Mesenchymal stem cell (in vitro differentiated cells and primary cell): ENCODE measurements around the gene CLIP1.
A peak's percentile ranks its signal among the peaks of the same experiment; 100 is the strongest.

ENCODE experiments used
- DNase-seq: peaks from one replicate; pipeline ENCODE4 v3.0.0-alpha.2; 2013
- H2AFZ ChIP-seq: one replicate; pipeline ENCODE4 v1.6.1; 2013; ENCODE audit warnings: low read depth, mild to moderate bottlenecking, control low read depth, inconsistent platforms, low read length, moderate library complexity
- H2AK5ac ChIP-seq: 2 replicates; pipeline ENCODE4 v1.6.1; 2013; ENCODE audit warnings: low read length, moderate library complexity, mild to moderate bottlenecking, inconsistent platforms; ENCODE audit not compliant: severe bottlenecking
- H2BK120ac ChIP-seq: one replicate; pipeline ENCODE4 v1.6.1; 2013; ENCODE audit warnings: low read depth, mild to moderate bottlenecking, inconsistent platforms, low read length, moderate library complexity
- H2BK12ac ChIP-seq, 2 experiments: one replicate each; pipeline ENCODE4 v1.6.1; 2013; ENCODE audit warnings: inconsistent platforms in 2 of 2, low read length in 2 of 2, mild to moderate bottlenecking in 2 of 2, moderate library complexity in 2 of 2, control low read depth in 1 of 2
- H2BK15ac ChIP-seq: one replicate; pipeline ENCODE4 v1.6.1; 2013; ENCODE audit warnings: mild to moderate bottlenecking, low read depth, inconsistent platforms; ENCODE audit not compliant: poor library complexity, severe bottlenecking
- H2BK5ac ChIP-seq: 2 replicates; pipeline ENCODE4 v1.6.1; 2013; ENCODE audit warnings: low read depth, mild to moderate bottlenecking, low read length, control low read depth, inconsistent platforms; ENCODE audit not compliant: poor library complexity, severe bottlenecking
- H3K14ac ChIP-seq, 2 experiments: one replicate each; pipeline ENCODE4 v1.6.1; 2013; ENCODE audit warnings: inconsistent platforms in 2 of 2, low read length in 2 of 2, control low read depth in 1 of 2, mild to moderate bottlenecking in 1 of 2, moderate library complexity in 1 of 2
- H3K18ac ChIP-seq, 2 experiments: one replicate each; pipeline ENCODE4 v1.6.1; 2013; ENCODE audit warnings: inconsistent platforms in 2 of 2, low read length in 2 of 2, control low read depth in 1 of 2, low read depth in 1 of 2, mild to moderate bottlenecking in 1 of 2
- H3K23ac ChIP-seq, 2 experiments: one replicate each; pipeline ENCODE4 v1.6.1; 2013; ENCODE audit warnings: inconsistent platforms in 2 of 2, low read length in 2 of 2, mild to moderate bottlenecking in 2 of 2, moderate library complexity in 2 of 2, control low read depth in 1 of 2
- H3K27ac ChIP-seq: 2 replicates; pipeline ENCODE4 v1.5.1; 2013; ENCODE audit warnings: mild to moderate bottlenecking, moderate library complexity, low read length, control low read depth, inconsistent platforms; ENCODE audit not compliant: poor library complexity, severe bottlenecking
- H3K27me3 ChIP-seq, 2 experiments: 2 replicates each; pipeline versions ENCODE4 v1.6.1 to v1.7.0; 2013; ENCODE audit warnings: low read length in 2 of 2, mild to moderate bottlenecking in 2 of 2, moderate library complexity in 2 of 2, control low read depth in 1 of 2, inconsistent platforms in 1 of 2; ENCODE audit not compliant: control insufficient read depth in 1 of 2, insufficient read depth in 1 of 2
- H3K36me3 ChIP-seq, 2 experiments: 2 replicates each; pipeline versions ENCODE4 v1.6.1 to v1.7.0; 2013; ENCODE audit warnings: low read length in 2 of 2, control low read depth in 1 of 2, inconsistent platforms in 1 of 2, low read depth in 1 of 2, mild to moderate bottlenecking in 1 of 2; ENCODE audit not compliant: insufficient read depth in 2 of 2, control insufficient read depth in 1 of 2
- H3K4ac ChIP-seq, 2 experiments: one replicate each; pipeline ENCODE4 v1.6.1; 2013; ENCODE audit warnings: inconsistent platforms in 2 of 2, low read length in 2 of 2, mild to moderate bottlenecking in 2 of 2, moderate library complexity in 2 of 2, control low read depth in 1 of 2, low read depth in 1 of 2
- H3K4me1 ChIP-seq: 2 replicates; pipeline ENCODE4 v1.6.1; 2013; ENCODE audit warnings: low read depth, low read length, control low read depth; ENCODE audit not compliant: control insufficient read depth, insufficient read depth
- H3K4me2 ChIP-seq: 2 replicates; pipeline ENCODE4 v1.6.1; 2013; ENCODE audit warnings: low read length, mild to moderate bottlenecking, inconsistent platforms; ENCODE audit not compliant: poor library complexity, severe bottlenecking
- H3K4me3 ChIP-seq, 2 experiments: 2 replicates each; pipeline versions ENCODE4 v1.5.1 to v1.7.0; 2013; ENCODE audit warnings: low read length in 2 of 2, mild to moderate bottlenecking in 2 of 2, control low read depth in 1 of 2, low read depth in 1 of 2; ENCODE audit not compliant: insufficient read depth in 1 of 2
- H3K79me1 ChIP-seq: replicated peaks from 2 replicates; pipeline ENCODE4 v1.6.1; 2013; ENCODE audit warnings: mild to moderate bottlenecking, control low read depth, low read length, inconsistent platforms; ENCODE audit not compliant: poor library complexity, severe bottlenecking
- H3K9ac ChIP-seq: 2 replicates; pipeline ENCODE4 v1.7.0; 2013; ENCODE audit warnings: mild to moderate bottlenecking, low read length, moderate library complexity
- H3K9me3 ChIP-seq: 2 replicates; pipeline ENCODE4 v1.7.0; 2013; ENCODE audit warnings: mild to moderate bottlenecking, low read length; ENCODE audit not compliant: control insufficient read depth
- H4K8ac ChIP-seq: one replicate; pipeline ENCODE4 v1.6.1; 2013; ENCODE audit warnings: inconsistent platforms, mild to moderate bottlenecking, low read length, moderate library complexity
- H4K91ac ChIP-seq: one replicate; pipeline ENCODE4 v1.6.1; 2013; ENCODE audit warnings: mild to moderate bottlenecking, low read length, inconsistent platforms
- WGBS: methylation state at CpG from one replicate; pipeline ENCODE4 v1.1.7; 2013; ENCODE audit warnings: mixed read lengths; 5-methylcytosine and 5-hydroxymethylcytosine counted together

CLIP1 gene

GRCh38 chr12:122243965-122244364 is 178.5 kb downstream of the CLIP1 start:
- Histone ChIP-seq H3K79me1 (peaks cover 9% of the 10 kb centered on the region), H4K8ac (no peak overlapping the region), H4K91ac (no peak overlapping the region), H2AK5ac (no peak overlapping the region), H3K4ac (no peak overlapping the region), H3K4me2 (no peak overlapping the region), H2BK120ac (no peak overlapping the region), H3K9ac (no peak overlapping the region), H3K36me3 (peaks cover 27 to 59% of the 10 kb centered on the region in 2 experiments), H3K4me1 (no peaks in the 10 kb centered on the region), H2BK5ac (no peak overlapping the region), H2AFZ (no peak overlapping the region), H2BK15ac (no peak overlapping the region), H2BK12ac (no peak overlapping the region), H3K4me3 (no peak overlapping the region), H3K27ac (no peak overlapping the region), H3K23ac (no peak overlapping the region), H3K9me3 (no peaks in the 10 kb centered on the region), H3K27me3 (no peaks in the 10 kb centered on the region), H3K18ac (no peak overlapping the region), H3K14ac (no peak overlapping the region)
- no peak for DNase-seq
- WGBS: 91% methylated on average over 2 of the region's 6 CpGs

- H3K27me3 ChIP-seq: no peaks in the 10 kb centered on the region
- no peak overlapping the region for H3K14ac ChIP-seq
- peaks cover 2% of the 10 kb centered on the region for H3K79me1 ChIP-seq
- no peak overlapping the region for H2BK12ac ChIP-seq
- no peak overlapping the region for H3K18ac ChIP-seq
- H3K27ac ChIP-seq: no peak overlapping the region
- no peak overlapping the region for H4K8ac ChIP-seq
- peaks cover 30 to 71% of the 10 kb centered on the region in 2 experiments for H3K36me3 ChIP-seq
- no peak overlapping the region for H2AFZ ChIP-seq
- no peak overlapping the region for H4K91ac ChIP-seq
- H2BK15ac ChIP-seq: no peak overlapping the region
- H3K4me2 ChIP-seq: no peak overlapping the region
- H3K9me3 ChIP-seq: no peaks in the 10 kb centered on the region
- H3K4ac ChIP-seq: no peak overlapping the region
- no peaks in the 10 kb centered on the region for H3K4me1 ChIP-seq
- no peak overlapping the region for H3K9ac ChIP-seq
- 100% methylated on average over 4 of the region's 5 CpGs for WGBS
- no peak overlapping the region for H2BK120ac ChIP-seq
- DNase-seq: no peak
- H2AK5ac ChIP-seq: no peak overlapping the region
- H3K4me3 ChIP-seq: no peak overlapping the region
- peak overlapping the region in 1 of 2 experiments; percentile 59 for H3K23ac ChIP-seq
- no peak overlapping the region for H2BK5ac ChIP-seq
Measured at GRCh38 chr12:122238861-122239260, 183.6 kb downstream of the CLIP1 start.

GRCh38 chr12:122235741-122236140 is 186.7 kb downstream of the CLIP1 start:
- no peak overlapping the region for H4K8ac ChIP-seq
- no peak overlapping the region for H2AFZ ChIP-seq
- WGBS: 93% methylated on average over 7 of the region's 7 CpGs
- H3K27ac ChIP-seq: no peak overlapping the region
- no peak overlapping the region for H3K4ac ChIP-seq
- H3K4me1 ChIP-seq: no peaks in the 10 kb centered on the region
- H3K9me3 ChIP-seq: no peaks in the 10 kb centered on the region
- no peak overlapping the region for H3K4me3 ChIP-seq
- no peak overlapping the region for H3K4me2 ChIP-seq
- no peak overlapping the region for H2BK5ac ChIP-seq
- H2BK12ac ChIP-seq: no peak overlapping the region
- no peak overlapping the region for H2BK120ac ChIP-seq
- DNase-seq: no peak
- H3K23ac ChIP-seq: no peak overlapping the region
- H3K79me1 ChIP-seq: peaks cover 2% of the 10 kb centered on the region
- no peak overlapping the region for H4K91ac ChIP-seq
- no peak overlapping the region for H2AK5ac ChIP-seq
- no peak overlapping the region for H3K9ac ChIP-seq
- H3K14ac ChIP-seq: no peak overlapping the region
- no peaks in the 10 kb centered on the region for H3K27me3 ChIP-seq
- no peak overlapping the region for H2BK15ac ChIP-seq
- H3K36me3 ChIP-seq: peaks cover 31 to 85% of the 10 kb centered on the region in 2 experiments
- H3K18ac ChIP-seq: no peak overlapping the region

DNA sequence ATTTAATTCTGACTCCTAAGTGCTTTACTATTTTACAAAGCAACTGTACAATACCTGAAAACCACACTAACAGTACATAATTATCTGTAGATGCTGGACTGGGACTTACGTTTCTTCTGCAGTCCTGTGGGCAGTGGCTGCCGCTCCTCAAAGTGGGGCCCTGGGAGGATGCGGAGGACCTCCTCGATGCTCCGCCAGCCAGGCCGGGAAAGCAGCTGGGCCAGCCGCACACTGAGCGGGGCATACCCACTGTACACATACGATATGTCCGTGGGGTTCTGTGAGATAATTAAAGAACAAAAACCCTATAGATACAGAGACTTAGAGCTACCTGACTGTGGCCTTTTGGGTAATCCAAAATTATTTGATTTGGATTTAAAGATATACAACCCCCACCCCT is 189.8 kb downstream of the CLIP1 start:
- H3K27me3 ChIP-seq: no peaks in the 10 kb centered on the region
- H2AK5ac ChIP-seq: no peak overlapping the region
- no peaks in the 10 kb centered on the region for H3K9me3 ChIP-seq
- H4K8ac ChIP-seq: no peak overlapping the region
- H2BK15ac ChIP-seq: no peak overlapping the region
- H3K36me3 ChIP-seq: peaks cover 32 to 86% of the 10 kb centered on the region in 2 experiments
- no peak overlapping the region for H2BK5ac ChIP-seq
- no peak for DNase-seq
- H4K91ac ChIP-seq: no peak overlapping the region
- no peak overlapping the region for H3K9ac ChIP-seq
- H3K4ac ChIP-seq: no peak overlapping the region
- no peak overlapping the region for H2BK120ac ChIP-seq
- H2AFZ ChIP-seq: no peak overlapping the region
- no peak overlapping the region for H3K23ac ChIP-seq
- H3K14ac ChIP-seq: no peak overlapping the region
- H3K4me2 ChIP-seq: no peak overlapping the region
- no peak overlapping the region for H3K27ac ChIP-seq
- no peak overlapping the region for H3K18ac ChIP-seq
- no peaks in the 10 kb centered on the region for H3K4me1 ChIP-seq
- no peak overlapping the region for H2BK12ac ChIP-seq
- H3K4me3 ChIP-seq: no peak overlapping the region
- H3K79me1 ChIP-seq: peaks cover 5% of the 10 kb centered on the region
- 98% methylated on average over 5 of the region's 10 CpGs for WGBS
